Immature natural killer cell (primary cell): ENCODE measurements around the gene SLCO4A1. TPM values are rescaled to one million over a fixed set of nuclear protein-coding genes. Genes with fewer than 3 reads are reported as not detected.

ENCODE experiments used
- DNase-seq, 3 donors: peaks; one replicate each; pipeline ENCODE4 v3.0.0; 2022; ENCODE audit warnings: mixed read lengths in 1 of 3
- H3K27ac Mint-ChIP-seq, 6 donors: one replicate each; pipeline ENCODE4 v1.8.0; 2020; ENCODE audit warnings: mixed read lengths in 6 of 6, mild to moderate bottlenecking in 5 of 6, inconsistent platforms in 4 of 6, moderate library complexity in 3 of 6
- H3K27me3 Mint-ChIP-seq, 3 donors: one replicate each; pipeline ENCODE4 v1.8.0; 2020 to 2021; ENCODE audit warnings: low read depth in 3 of 3, mild to moderate bottlenecking in 3 of 3, mixed read lengths in 3 of 3, moderate library complexity in 3 of 3, inconsistent platforms in 1 of 3
- H3K36me3 Mint-ChIP-seq, 3 donors: one replicate each; pipeline ENCODE4 v1.8.0; 2020; ENCODE audit warnings: mixed read lengths in 3 of 3, inconsistent platforms in 2 of 3, mild to moderate bottlenecking in 2 of 3
- H3K4me1 Mint-ChIP-seq, 2 donors: one replicate each; pipeline ENCODE4 v1.8.0; 2020; ENCODE audit warnings: inconsistent platforms in 2 of 2, mild to moderate bottlenecking in 2 of 2, mixed read lengths in 2 of 2, moderate library complexity in 1 of 2
- H3K4me3 Mint-ChIP-seq, 5 donors: one replicate each; pipeline ENCODE4 v1.8.0; 2020; ENCODE audit warnings: mild to moderate bottlenecking in 5 of 5, mixed read lengths in 5 of 5, inconsistent platforms in 3 of 5, moderate library complexity in 3 of 5
- H3K9me3 Mint-ChIP-seq, 6 donors: one replicate each; pipeline ENCODE4 v1.8.0; 2020; ENCODE audit warnings: mild to moderate bottlenecking in 6 of 6, mixed read lengths in 6 of 6, inconsistent platforms in 4 of 6, moderate library complexity in 3 of 6
- polyA plus RNA-seq, 3 donors: library from polyadenylated mRNA; unstranded; fragments of 300-500 nt; fragmentation: Illumina TruSeq; gene quantifications; one replicate each; pipeline ENCODE4 v1.2.3, GENCODE V29; 2021

The SLCO4A1 gene
- polyA plus RNA-seq, 3 donors from 2014 or later: 0.34 to 0.40 TPM; not detected in 1

DNA sequence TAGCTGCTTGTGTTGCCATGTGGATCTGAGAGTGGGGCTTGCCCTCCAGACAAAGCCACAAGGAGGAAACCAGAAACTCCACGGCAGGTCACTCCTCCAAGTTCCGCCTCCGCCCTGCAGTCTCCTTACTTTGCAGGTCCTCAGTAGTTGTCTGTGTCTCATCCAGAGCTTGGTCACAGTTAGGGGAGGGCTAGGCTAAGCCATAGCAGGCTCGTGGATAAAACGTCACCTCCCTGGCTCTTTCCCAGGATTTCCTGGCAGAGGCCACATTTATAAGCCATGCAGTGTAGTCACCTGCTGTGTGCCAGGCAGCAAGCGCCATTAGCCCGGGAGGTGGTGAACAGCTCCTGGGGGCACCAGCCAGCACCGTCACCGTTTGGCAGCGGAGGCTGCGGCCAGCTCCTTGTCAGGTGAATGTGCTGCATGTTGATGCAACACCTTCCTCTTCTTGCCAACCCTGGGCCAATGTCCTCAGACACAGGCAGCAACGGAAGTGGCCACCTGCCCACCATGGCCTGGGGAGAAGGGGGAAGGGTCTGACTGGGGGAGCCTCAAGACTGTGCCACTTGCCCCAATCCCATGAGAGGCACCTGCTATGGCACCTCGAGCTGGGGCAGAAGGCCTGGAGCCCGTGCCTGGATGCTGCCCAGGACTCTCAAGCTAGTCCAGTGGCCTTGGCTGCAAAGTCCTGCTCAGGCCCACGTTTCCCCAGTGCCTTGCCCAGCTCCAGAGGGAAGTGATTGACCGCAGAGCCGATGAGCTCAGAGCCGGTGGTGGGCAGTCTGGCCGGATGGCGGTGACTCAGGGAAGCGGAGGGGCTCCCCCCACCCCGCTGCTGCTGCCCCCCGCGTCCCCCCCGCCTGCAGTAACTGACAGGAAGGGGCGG lies 39.0 kb upstream of the SLCO4A1 start:
- H3K4me1 Mint-ChIP-seq: peaks cover 52 to 62% of the 10 kb centered on the region in 2 donors
- peaks cover 0 to 5% (median 0%) of the 10 kb centered on the region in 3 donors for H3K27me3 Mint-ChIP-seq
- no peaks in the 10 kb centered on the region for H3K36me3 Mint-ChIP-seq
- DNase-seq: peak; percentile 77 to 81 (median 80)
- H3K9me3 Mint-ChIP-seq: no peaks in the 10 kb centered on the region
- H3K27ac Mint-ChIP-seq: peak overlapping the region; percentile 81 to 97 (median 96)
- peak overlapping the region; percentile 77 to 87 (median 81) for H3K4me3 Mint-ChIP-seq

DNA sequence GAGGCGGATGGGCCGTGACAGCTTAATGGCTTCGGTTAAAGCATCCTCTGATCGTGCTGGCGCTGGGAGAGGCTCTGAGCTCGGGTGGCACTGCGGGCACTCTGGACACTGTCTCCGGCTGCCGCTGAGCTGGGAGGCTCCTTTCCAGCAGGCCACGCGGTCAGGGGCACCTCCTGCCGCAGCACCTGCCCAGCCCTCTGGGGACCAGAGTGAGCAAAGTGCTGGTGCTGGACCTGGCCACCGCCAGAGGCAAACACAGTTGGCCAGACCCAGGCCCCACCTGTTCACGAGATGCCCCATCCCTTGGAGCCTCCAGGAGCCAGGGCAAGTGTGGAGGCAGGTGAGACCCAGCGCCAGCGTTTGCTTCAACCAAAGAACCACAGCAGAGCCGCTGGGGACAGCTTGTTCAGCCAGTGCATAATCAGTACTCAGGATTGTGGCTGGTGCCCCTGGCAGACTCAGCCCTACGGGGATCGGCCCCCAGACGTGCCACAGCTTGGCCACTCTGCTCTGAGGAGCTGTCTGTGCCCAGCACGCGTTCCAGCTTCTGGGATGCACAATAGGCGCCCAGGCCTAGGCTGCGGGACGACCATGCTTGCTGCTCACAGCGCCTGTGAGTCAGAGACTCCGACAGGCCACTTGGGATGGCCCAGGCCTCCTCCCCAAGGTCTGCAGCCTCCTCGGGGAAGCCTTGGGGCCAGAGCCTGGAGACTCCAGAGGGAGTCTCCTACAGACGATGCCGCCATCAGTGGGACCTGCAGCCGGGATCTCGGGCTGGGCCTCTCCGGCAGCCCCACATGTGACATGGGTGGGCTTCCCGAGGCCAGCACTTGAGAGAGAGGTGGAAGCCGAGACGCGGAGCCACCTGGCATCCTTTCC lies 38.2 kb upstream of the SLCO4A1 start:
- H3K27me3 Mint-ChIP-seq: peaks cover 0 to 5% (median 2%) of the 10 kb centered on the region in 3 donors
- H3K4me1 Mint-ChIP-seq: peaks cover 52 to 55% of the 10 kb centered on the region in 2 donors
- peak overlapping the region; percentile 54 to 87 (median 80) for H3K4me3 Mint-ChIP-seq
- DNase-seq: no peak
- H3K27ac Mint-ChIP-seq: peak overlapping the region; percentile 81 to 97 (median 96)
- no peaks in the 10 kb centered on the region for H3K36me3 Mint-ChIP-seq
- H3K9me3 Mint-ChIP-seq: no peaks in the 10 kb centered on the region

DNA sequence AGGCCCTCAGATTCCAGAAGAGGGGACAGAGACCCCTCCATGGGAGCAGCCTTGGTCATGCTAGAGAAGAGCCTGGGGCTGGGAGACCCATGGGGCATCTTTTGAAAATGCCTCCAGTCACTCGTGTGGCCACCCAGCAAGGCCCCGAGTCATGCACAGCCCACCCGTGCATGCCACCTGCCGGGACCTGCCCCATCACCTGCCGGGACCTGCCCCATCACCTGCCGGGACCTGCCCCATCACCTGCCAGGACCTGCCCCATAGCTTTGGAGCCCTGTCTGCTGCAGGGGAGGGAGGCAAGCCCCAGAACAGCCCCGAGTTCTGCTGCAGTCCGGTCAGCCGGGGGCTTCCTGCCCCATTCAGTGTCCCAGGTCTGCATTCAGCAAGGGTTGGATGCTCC lies 37.5 kb upstream of the SLCO4A1 start:
- Mint-ChIP-seq H3K27ac (peak overlapping the region in 5 of 6 donors; percentile 30 to 92 (median 89)), H3K27me3 (peaks cover 0 to 5% (median 4%) of the 10 kb centered on the region in 3 donors)

DNA sequence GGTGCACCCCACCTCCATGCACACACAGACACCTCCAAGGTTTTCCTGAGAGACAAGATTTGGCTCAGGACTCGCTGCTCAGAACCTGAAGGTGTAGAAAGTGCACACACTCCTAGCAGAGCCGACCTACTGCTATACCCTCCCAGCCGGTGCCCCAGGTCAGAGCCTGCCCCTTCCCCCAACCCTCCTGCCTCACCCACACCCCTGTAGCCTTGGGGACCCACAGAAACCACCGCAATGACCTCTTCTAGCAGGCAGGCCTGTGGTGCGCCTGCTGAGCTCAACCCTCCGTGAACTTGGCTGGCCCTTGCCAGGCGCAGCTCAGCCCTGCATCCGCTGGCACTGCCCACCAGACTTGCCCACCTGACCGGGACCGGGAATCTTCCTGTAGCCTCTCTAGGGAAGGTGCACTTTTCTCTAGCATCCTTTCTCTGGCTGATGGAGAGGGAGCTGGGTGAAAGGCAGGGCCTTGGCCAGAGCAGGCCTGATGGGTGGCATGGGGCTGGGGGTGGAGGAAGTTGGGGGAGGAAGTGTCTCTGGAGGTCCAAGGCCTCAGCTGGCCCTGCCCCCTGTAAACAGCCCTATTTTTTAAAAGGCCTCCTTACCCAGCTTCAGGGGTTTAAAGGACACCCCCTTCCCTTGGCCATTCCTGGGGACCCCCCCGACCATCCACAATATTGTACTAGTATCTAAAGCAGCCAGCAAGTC lies 36.9 kb upstream of the SLCO4A1 start:
- peak overlapping the region; percentile 38 to 89 (median 86) for H3K27ac Mint-ChIP-seq
- H3K4me1 Mint-ChIP-seq: peaks cover 52 to 55% of the 10 kb centered on the region in 2 donors
- H3K36me3 Mint-ChIP-seq: no peaks in the 10 kb centered on the region
- DNase-seq: peak; percentile 41 to 46 (median 41)
- peaks cover 0 to 5% (median 4%) of the 10 kb centered on the region in 3 donors for H3K27me3 Mint-ChIP-seq
- peak overlapping the region; percentile 27 to 78 (median 69) for H3K4me3 Mint-ChIP-seq
- H3K9me3 Mint-ChIP-seq: no peaks in the 10 kb centered on the region

More for the DNA sequence above, 37.5 kb upstream of the SLCO4A1 start:
- H3K36me3 Mint-ChIP-seq: no peaks in the 10 kb centered on the region
- H3K9me3 Mint-ChIP-seq: no peaks in the 10 kb centered on the region
- H3K4me3 Mint-ChIP-seq: peak overlapping the region; percentile 27 to 87 (median 69)
- H3K4me1 Mint-ChIP-seq: peaks cover 52 to 55% of the 10 kb centered on the region in 2 donors
- DNase-seq: no peak

DNA sequence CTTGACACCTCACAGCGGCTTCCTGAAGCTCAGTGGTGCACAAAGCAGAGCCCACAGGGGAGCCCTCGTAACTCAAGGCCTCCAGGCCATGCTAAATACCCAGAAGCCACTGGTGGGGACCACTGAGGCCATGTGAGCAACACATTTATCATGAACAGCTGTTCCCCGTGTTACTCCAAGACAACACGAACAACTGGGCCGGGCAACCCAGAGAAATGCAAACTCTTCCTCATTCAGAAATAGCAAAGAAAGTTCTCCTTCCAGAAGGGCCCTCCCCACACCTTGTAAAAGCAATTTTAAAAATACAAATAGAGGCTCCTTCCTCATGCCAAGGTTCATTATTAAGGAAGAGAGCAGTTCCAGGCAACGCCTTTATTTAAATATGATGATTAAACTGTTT lies 36.3 kb upstream of the SLCO4A1 start:
- Mint-ChIP-seq H3K27me3 (peaks cover 0 to 5% (median 5%) of the 10 kb centered on the region in 3 donors), H3K9me3 (no peaks in the 10 kb centered on the region), H3K4me3 (peak overlapping the region; percentile 27 to 78 (median 69)), H3K36me3 (no peaks in the 10 kb centered on the region), H3K27ac (peak overlapping the region; percentile 38 to 89 (median 86)), H3K4me1 (peaks cover 51 to 55% of the 10 kb centered on the region in 2 donors)
- DNase-seq: peak in 1 of 3 donors; percentile 48

DNA sequence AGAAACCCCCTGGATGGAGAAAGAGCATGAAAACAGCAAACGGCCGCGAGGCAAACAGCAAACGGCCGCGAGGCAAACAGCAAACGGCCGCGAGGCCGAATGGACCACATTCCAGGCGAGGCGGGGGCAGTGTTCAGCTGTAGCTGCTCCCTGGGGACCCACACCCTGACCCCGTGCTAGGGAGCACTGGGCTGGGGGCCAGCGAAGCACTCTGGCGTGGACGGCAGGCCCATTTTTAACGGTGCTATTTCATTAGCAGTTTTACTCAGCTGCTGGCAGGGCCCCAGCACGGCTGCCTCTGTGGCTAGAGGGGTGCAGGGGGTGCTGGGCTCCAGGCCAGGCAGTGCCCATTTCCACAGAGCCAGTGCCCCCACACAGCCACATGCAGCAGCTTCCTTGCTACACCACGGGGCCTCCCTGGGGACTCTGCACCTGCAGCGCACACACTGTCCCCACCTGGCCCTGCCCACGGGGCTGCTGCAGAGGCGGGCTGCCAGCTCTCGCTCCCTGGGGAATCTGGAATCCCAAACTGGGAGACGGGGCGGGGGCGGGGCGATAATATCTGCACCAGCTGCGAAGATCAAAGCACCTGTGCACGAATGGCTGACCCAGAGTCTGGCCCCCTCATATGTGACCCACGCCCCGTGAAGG lies 35.6 kb upstream of the SLCO4A1 start:
- Mint-ChIP-seq H3K27me3 (peaks cover 0 to 8% (median 5%) of the 10 kb centered on the region in 3 donors), H3K4me1 (peaks cover 44 to 52% of the 10 kb centered on the region in 2 donors), H3K9me3 (no peaks in the 10 kb centered on the region), H3K4me3 (peak overlapping the region in 4 of 5 donors; percentile 22 to 78 (median 50)), H3K36me3 (no peaks in the 10 kb centered on the region), H3K27ac (peak overlapping the region in 5 of 6 donors; percentile 38 to 89 (median 87))
- no peak for DNase-seq

DNA sequence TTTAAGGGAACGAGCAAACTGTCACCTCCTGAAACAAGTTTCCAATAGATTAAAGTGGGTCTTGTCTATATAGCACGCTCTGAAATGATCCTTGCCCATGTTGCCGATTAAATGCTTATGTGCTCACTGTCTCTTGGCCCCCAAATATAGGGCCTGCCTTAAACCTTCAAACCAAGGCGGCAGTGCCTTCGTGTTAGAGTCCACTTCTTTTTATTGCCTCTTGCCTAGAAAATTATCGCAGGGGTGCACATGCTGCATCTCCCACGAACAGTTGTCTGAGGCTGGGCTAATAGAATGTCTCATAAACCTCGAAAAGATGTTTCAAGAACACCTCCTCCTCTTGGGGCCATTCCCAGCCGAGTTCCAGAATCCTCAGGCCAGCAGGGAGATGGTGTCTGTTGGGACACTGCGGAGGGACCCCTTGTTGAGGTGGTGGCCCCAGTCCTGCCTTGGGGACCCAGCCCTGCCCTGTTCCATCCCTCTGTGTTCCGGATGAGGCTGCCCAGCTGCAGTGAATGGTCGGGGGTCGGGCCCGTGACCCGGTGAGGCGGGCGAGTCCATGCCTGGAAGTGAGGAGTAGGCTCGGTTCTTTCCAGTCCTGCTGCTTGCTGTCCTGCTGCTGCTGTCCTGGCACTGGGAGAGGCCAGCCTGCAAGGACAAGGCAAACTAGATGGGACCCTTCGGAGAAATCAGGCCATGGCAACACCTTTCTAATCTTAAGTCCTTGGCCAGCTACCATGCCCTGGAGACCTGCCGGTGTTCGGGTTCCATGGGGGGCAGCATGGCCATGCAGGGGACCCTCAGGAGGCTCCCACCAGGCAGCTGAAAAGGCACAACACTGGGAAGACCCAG lies 34.7 kb upstream of the SLCO4A1 start:
- Mint-ChIP-seq H3K4me1 (peaks cover 35 to 44% of the 10 kb centered on the region in 2 donors), H3K36me3 (no peaks in the 10 kb centered on the region), H3K27me3 (peaks cover 0 to 8% (median 5%) of the 10 kb centered on the region in 3 donors), H3K27ac (peak overlapping the region in 3 of 6 donors; percentile 34 to 77 (median 52)), H3K9me3 (no peaks in the 10 kb centered on the region), H3K4me3 (peak overlapping the region in 3 of 5 donors; percentile 33 to 43 (median 33))
- no peak for DNase-seq

DNA sequence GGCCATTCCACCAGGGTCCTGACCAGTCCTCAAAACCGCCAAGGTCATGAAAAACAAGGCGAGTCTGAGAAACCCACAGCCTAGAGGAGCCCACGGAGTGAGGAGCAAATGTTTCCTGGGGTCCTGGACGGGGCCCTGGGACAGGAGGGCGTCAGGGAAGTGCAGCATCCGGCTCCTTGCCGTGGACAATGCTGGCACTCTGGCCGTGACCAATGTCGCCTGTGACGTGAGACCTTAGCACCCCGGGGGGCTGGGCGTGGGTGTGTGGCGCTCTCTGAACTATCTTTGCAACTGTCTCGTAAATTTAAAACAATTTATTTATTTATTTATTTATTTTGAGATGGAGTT lies 34.1 kb upstream of the SLCO4A1 start:
- H3K4me1 Mint-ChIP-seq: peaks cover 29 to 38% of the 10 kb centered on the region in 2 donors
- DNase-seq: no peak
- no peak overlapping the region for H3K27ac Mint-ChIP-seq
- no peaks in the 10 kb centered on the region for H3K36me3 Mint-ChIP-seq
- peaks cover 0 to 8% (median 2%) of the 10 kb centered on the region in 3 donors for H3K27me3 Mint-ChIP-seq
- H3K4me3 Mint-ChIP-seq: no peak overlapping the region
- no peaks in the 10 kb centered on the region for H3K9me3 Mint-ChIP-seq

DNA sequence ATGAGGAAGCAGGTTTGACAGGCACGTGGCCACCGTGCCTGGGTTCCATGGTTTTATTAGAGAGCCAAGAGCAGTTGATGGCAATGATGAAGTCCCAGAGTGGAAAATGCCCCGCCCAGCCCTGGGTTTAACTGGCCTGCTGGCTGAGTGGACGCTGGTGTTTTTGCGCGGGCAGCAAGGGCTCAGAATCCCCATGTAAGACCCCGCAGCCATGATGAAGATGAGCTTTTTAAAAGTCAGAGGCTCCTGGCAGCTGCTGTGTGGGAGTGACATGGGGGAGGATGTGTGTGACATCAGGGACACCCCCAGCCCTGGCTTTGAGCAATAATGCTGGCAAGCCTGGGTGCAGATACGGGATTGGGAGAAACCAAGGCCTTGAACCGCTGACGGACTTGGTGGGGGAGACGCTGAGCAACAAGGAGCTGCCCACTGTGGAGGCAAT lies 33.0 kb upstream of the SLCO4A1 start:
- Mint-ChIP-seq H3K27ac (peak overlapping the region in 1 of 6 donors; percentile 34), H3K4me1 (peaks cover 25 to 27% of the 10 kb centered on the region in 2 donors), H3K36me3 (no peaks in the 10 kb centered on the region), H3K9me3 (no peaks in the 10 kb centered on the region), H3K27me3 (peaks cover 0 to 8% (median 0%) of the 10 kb centered on the region in 3 donors), H3K4me3 (no peak overlapping the region)
- no peak for DNase-seq

DNA sequence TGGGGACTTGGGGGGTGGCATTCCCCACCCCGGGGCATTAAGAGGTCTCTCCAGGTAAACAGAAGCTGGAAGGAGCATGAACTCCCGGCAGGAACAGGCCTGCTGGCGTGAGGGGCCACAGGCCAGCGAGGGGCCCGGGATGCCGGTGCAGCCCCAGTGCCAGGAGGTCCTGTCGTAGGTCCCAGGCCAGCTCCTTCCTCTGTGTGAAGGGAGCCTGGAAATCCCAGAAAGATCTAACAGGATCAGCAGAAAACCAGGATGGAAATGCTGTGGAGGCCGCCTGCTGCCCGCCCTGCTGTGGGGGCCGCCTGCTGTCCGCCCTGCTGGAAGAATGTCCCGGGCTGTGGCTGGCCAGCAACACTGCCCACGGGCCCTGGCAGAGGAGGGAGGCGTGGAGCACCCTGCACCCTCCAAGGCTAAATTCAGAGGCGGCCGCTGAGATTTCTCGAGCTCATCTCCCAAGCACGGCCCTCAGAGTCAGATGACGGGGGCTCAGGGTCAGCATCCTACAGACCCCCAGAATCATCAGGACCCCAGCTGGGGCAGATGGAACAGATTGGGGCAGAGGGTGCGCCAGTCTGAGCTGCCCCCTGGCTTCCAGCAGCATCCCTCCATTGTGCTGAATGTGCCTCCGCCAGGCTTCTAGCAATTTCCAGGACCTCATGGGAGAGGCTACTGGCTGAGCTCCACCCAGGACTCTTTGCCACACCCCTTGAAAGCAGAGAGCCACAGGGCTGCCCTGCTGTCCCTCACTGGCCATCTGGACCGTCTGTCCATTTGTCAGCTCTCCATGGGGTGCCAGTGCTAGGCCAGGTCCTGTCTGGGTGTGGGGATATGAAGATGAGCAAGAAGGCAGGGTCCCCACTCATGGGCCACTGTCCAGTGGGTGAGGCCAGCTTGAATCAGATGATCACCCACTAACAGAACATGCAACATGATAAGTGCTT lies 32.2 kb upstream of the SLCO4A1 start:
- H3K9me3 Mint-ChIP-seq: no peaks in the 10 kb centered on the region
- peaks cover 20 to 22% of the 10 kb centered on the region in 2 donors for H3K4me1 Mint-ChIP-seq
- no peak for DNase-seq
- no peak overlapping the region for H3K4me3 Mint-ChIP-seq
- H3K36me3 Mint-ChIP-seq: no peaks in the 10 kb centered on the region
- H3K27me3 Mint-ChIP-seq: peaks cover 0 to 8% (median 2%) of the 10 kb centered on the region in 3 donors
- H3K27ac Mint-ChIP-seq: no peak overlapping the region

DNA sequence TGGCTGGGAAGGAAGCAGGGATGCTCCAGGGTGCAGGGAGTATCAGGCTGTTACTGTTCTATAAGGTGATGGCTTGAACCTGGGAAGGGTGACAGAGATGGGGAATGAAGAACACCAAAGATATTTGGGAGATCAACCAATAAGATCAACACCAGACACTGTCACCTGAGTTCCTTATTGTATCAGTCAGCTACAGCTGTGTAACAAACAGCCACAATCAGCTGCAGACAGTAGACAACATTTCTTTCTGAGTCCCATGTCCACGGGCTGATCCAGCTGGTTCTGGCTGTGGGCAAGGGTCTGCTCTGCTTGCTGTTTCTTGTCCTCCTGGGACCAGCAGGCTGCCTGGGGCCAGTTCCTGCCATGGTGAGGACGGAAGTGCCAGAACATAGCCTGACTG lies 31.3 kb upstream of the SLCO4A1 start:
- no peak for DNase-seq
- Mint-ChIP-seq H3K36me3 (no peaks in the 10 kb centered on the region), H3K4me3 (no peak overlapping the region), H3K4me1 (peaks cover 12 to 16% of the 10 kb centered on the region in 2 donors), H3K27ac (peak overlapping the region in 2 of 6 donors; percentile 53 to 62), H3K9me3 (no peaks in the 10 kb centered on the region), H3K27me3 (peaks cover 0 to 8% (median 2%) of the 10 kb centered on the region in 3 donors)
